Measurements from ENCODE around the gene NOS1AP. TPM values are rescaled to one million over a fixed set of nuclear protein-coding genes. Genes with fewer than 3 reads are reported as not detected.

The NOS1AP gene
- total RNA-seq, 1 experiment from 2014 or later = 5.3 TPM

DNA sequence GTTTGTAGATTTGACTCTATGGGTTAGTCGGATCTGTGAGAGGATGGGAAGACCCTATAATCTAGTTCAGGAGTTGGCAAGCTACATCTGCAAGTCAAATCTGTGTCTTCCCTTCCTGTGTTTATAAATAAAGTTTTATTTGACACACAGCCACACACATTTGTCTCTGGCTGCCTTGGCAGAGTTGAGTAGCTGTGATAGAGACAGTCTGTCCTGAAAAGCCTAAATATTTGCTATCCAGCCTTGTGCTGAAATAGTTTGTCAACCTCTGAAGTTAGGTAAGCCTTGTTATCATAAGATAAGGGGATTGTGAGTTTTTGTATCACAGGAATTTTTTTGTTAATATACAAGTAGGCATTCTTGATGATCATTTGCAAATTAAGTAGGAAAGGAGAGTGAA lies 136.8 kb downstream of the NOS1AP start:
- no peaks in the 10 kb centered on the region for H3K9me3 ChIP-seq (ENCODE audit: control insufficient read depth in 1 of 2, insufficient read depth in 1 of 2, low read depth in 1 of 2, low read length in 2 of 2)
- RAD21 ChIA-PET (ENCODE audit: low non-redundant PET in 1 of 2, low total read pairs in 2 of 2, uncharacterized antibody in 2 of 2, unreplicated experiment in 2 of 2) = no interaction called here
- no peak overlapping the region for H3K27ac ChIP-seq (ENCODE audit: low read depth, low read length)
- H3K9ac ChIP-seq (ENCODE audit: low read length) = no peak overlapping the region
- intact Hi-C loops (cut with micrococcal nuclease) = no loop called here
- no peaks in the 10 kb centered on the region for H3K27me3 ChIP-seq (ENCODE audit: insufficient read depth, low read length)
- POLR2A ChIA-PET = no interaction called here
- ATAC-seq (no peak), DNase-seq (ENCODE audit: low read depth, low spot score) (no peak)
- peaks cover 0 to 6% of the 10 kb centered on the region in 2 experiments; a peak in 1 of 4 replicates for H3K4me1 ChIP-seq (ENCODE audit: control insufficient read depth in 1 of 2, insufficient read depth in 2 of 2, low read length in 2 of 2)
- H3K36me3 ChIP-seq (ENCODE audit: control insufficient read depth in 1 of 2, insufficient read depth in 2 of 2, low read length in 2 of 2) = no peaks in the 10 kb centered on the region
- no peaks in the 10 kb centered on the region for H3K9me2 ChIP-seq (ENCODE audit: insufficient read depth)
- no peak overlapping the region for H3K4me3 ChIP-seq (replicated peaks in 1 of 2; ENCODE audit: low read depth in 1 of 2, low read length in 2 of 2)
- H3K4me2 ChIP-seq (ENCODE audit: low read length) = no peak overlapping the region
- no peaks in the 10 kb centered on the region for H3K79me2 ChIP-seq (ENCODE audit: insufficient read depth, low read length)
- H2AFZ ChIP-seq (ENCODE audit: low read depth, low read length, poor library complexity, severe bottlenecking) = no peak overlapping the region
- no peak for TF ChIP-seq ELF1 (IDR thresholded peaks at IDR 0.05; ENCODE audit: borderline replicate concordance, low read depth)
- TF ChIP-seq, protein P1, sequence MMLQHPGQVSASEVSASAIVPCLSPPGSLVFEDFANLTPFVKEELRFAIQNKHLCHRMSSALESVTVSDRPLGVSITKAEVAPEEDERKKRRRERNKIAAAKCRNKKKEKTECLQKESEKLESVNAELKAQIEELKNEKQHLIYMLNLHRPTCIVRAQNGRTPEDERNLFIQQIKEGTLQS (IDR thresholded peaks at IDR 0.05) = no peak
- no TSS peak for BruUV-seq (replicated peaks)
- no peaks in the 10 kb centered on the region for H4K20me1 ChIP-seq (ENCODE audit: insufficient read depth)
- CTCF ChIA-PET = no interaction called here

DNA sequence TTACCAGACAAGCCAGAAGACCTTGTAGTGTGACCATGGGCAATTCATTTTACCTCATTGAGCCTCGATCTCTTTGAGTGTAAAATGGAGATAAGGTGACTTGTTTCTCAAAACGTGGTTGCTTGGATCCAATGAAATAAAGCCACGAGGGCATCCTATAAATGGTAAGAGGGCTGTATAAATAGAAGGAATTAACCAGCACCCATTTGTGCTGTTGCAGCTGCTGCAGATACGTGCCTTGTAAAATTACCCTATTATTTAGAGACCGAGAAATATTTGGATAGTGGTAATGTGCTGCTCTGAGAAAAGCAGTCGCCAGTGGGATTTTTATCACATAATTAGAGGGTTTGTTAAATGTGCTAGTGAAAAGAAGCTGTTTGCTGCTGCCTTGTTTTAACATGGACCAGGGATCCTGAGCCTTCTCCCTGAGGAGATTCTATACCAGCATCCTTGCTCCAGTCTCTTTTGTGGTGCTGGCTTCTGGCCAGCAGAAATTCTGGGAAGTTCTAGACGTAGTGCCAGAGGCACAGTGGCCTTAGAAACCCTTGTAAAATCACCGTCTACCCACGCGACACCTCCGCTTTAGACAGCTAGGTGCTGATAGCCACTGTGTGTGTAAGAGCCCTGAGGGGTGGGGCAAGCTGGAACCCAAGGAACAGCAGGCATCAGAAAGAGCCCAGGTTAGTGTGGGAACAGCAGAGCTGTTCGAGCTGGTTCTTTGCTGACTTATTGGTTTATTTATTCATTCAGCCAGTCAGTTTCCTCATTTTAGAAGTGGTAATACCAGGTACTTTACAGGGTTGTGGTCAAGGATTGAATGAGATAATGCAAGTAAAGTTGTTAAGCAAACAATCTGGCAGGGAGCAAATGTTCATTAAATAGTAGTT lies 137.5 kb downstream of the NOS1AP start:
- no peak overlapping the region for H3K4me2 ChIP-seq (ENCODE audit: low read length)
- ATAC-seq (no peak), DNase-seq (ENCODE audit: low read depth, low spot score) (no peak)
- no peaks in the 10 kb centered on the region for H3K9me3 ChIP-seq (ENCODE audit: control insufficient read depth in 1 of 2, insufficient read depth in 1 of 2, low read depth in 1 of 2, low read length in 2 of 2)
- no peak overlapping the region for H3K27ac ChIP-seq (ENCODE audit: low read depth, low read length)
- H3K4me1 ChIP-seq (ENCODE audit: control insufficient read depth in 1 of 2, insufficient read depth in 2 of 2, low read length in 2 of 2) = peaks cover 0 to 6% of the 10 kb centered on the region in 2 experiments; a peak in 1 of 4 replicates
- H2AFZ ChIP-seq (ENCODE audit: low read depth, low read length, poor library complexity, severe bottlenecking) = no peak overlapping the region
- intact Hi-C loops (cut with micrococcal nuclease) = no loop called here
- CTCF ChIA-PET = no interaction called here
- BruUV-seq (replicated peaks) = no TSS peak
- no peaks in the 10 kb centered on the region for H3K27me3 ChIP-seq (ENCODE audit: insufficient read depth, low read length)
- H3K9ac ChIP-seq (ENCODE audit: low read length) = no peak overlapping the region
- RAD21 ChIA-PET (ENCODE audit: low non-redundant PET in 1 of 2, low total read pairs in 2 of 2, uncharacterized antibody in 2 of 2, unreplicated experiment in 2 of 2) = no interaction called here
- no peaks in the 10 kb centered on the region for H4K20me1 ChIP-seq (ENCODE audit: insufficient read depth)
- no peaks in the 10 kb centered on the region for H3K36me3 ChIP-seq (ENCODE audit: control insufficient read depth in 1 of 2, insufficient read depth in 2 of 2, low read length in 2 of 2)
- no peaks in the 10 kb centered on the region for H3K79me2 ChIP-seq (ENCODE audit: insufficient read depth, low read length)
- POLR2A ChIA-PET = no interaction called here
- H3K4me3 ChIP-seq (replicated peaks in 1 of 2; ENCODE audit: low read depth in 1 of 2, low read length in 2 of 2) = no peak overlapping the region
- H3K9me2 ChIP-seq (ENCODE audit: insufficient read depth) = no peaks in the 10 kb centered on the region
- TF ChIP-seq ZFX (IDR thresholded peaks at IDR 0.05) = no peak
- TF ChIP-seq, protein P2, sequence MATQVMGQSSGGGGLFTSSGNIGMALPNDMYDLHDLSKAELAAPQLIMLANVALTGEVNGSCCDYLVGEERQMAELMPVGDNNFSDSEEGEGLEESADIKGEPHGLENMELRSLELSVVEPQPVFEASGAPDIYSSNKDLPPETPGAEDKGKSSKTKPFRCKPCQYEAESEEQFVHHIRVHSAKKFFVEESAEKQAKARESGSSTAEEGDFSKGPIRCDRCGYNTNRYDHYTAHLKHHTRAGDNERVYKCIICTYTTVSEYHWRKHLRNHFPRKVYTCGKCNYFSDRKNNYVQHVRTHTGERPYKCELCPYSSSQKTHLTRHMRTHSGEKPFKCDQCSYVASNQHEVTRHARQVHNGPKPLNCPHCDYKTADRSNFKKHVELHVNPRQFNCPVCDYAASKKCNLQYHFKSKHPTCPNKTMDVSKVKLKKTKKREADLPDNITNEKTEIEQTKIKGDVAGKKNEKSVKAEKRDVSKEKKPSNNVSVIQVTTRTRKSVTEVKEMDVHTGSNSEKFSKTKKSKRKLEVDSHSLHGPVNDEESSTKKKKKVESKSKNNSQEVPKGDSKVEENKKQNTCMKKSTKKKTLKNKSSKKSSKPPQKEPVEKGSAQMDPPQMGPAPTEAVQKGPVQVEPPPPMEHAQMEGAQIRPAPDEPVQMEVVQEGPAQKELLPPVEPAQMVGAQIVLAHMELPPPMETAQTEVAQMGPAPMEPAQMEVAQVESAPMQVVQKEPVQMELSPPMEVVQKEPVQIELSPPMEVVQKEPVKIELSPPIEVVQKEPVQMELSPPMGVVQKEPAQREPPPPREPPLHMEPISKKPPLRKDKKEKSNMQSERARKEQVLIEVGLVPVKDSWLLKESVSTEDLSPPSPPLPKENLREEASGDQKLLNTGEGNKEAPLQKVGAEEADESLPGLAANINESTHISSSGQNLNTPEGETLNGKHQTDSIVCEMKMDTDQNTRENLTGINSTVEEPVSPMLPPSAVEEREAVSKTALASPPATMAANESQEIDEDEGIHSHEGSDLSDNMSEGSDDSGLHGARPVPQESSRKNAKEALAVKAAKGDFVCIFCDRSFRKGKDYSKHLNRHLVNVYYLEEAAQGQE (IDR thresholded peaks at IDR 0.05; ENCODE audit: low read depth) = no peak
- no peak for TF ChIP-seq SIN3A (IDR thresholded peaks at IDR 0.05; ENCODE audit: low read depth)
- TF ChIP-seq SRF (IDR thresholded peaks at IDR 0.05; ENCODE audit: low read depth) = no peak
- TF ChIP-seq, protein P3, sequence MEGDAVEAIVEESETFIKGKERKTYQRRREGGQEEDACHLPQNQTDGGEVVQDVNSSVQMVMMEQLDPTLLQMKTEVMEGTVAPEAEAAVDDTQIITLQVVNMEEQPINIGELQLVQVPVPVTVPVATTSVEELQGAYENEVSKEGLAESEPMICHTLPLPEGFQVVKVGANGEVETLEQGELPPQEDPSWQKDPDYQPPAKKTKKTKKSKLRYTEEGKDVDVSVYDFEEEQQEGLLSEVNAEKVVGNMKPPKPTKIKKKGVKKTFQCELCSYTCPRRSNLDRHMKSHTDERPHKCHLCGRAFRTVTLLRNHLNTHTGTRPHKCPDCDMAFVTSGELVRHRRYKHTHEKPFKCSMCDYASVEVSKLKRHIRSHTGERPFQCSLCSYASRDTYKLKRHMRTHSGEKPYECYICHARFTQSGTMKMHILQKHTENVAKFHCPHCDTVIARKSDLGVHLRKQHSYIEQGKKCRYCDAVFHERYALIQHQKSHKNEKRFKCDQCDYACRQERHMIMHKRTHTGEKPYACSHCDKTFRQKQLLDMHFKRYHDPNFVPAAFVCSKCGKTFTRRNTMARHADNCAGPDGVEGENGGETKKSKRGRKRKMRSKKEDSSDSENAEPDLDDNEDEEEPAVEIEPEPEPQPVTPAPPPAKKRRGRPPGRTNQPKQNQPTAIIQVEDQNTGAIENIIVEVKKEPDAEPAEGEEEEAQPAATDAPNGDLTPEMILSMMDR (IDR thresholded peaks at IDR 0.05 in 2 of 3, conservative IDR thresholded peaks at IDR 0.05 in 1 of 3; ENCODE audit: borderline replicate concordance in 1 of 3, insufficient read depth in 1 of 3, low read depth in 2 of 3, low read length in 2 of 3) = no peak
- no peak for TF ChIP-seq CEBPB (IDR thresholded peaks at IDR 0.05; ENCODE audit: low read depth)
- TF ChIP-seq ELF1 (IDR thresholded peaks at IDR 0.05; ENCODE audit: borderline replicate concordance, low read depth) = no peak
- TF ChIP-seq, protein P1 (IDR thresholded peaks at IDR 0.05) = no peak
- no peak for TF ChIP-seq TCF7L2 (IDR thresholded peaks at IDR 0.05; ENCODE audit: borderline replicate concordance, extremely low read depth, insufficient read depth, insufficient read length)
- no peak for TF ChIP-seq JUND (IDR thresholded peaks at IDR 0.05)
- no peak for TF ChIP-seq CBX3 (IDR thresholded peaks at IDR 0.05; ENCODE audit: low read depth)
- no peak for TF ChIP-seq YY1 (IDR thresholded peaks at IDR 0.05; ENCODE audit: extremely low read depth, insufficient replicate concordance, low read depth, low read length)
- TF ChIP-seq POLR2AphosphoS5 (IDR thresholded peaks at IDR 0.05; ENCODE audit: low read depth, low read length) = no peak
